PFSK-1 (cell line): ENCODE measurements around the gene TRIM8.

Experiments
- FOXP2 ChIP-seq: optimal IDR thresholded peaks from 2 replicates; pipeline ENCODE3; 2011; ENCODE audit warnings: borderline replicate concordance, control low read depth, inconsistent platforms; ENCODE audit not compliant: insufficient read depth; ENCODE audit errors: extremely low read length, extremely low read depth
- POLR2AphosphoS5 ChIP-seq: IDR thresholded peaks from 2 replicates; pipeline ENCODE4 v1.6.1; 2012; ENCODE audit warnings: low read depth, mild to moderate bottlenecking, control low read depth, low read length, moderate library complexity
- SIN3A ChIP-seq: IDR thresholded peaks from 2 replicates; pipeline ENCODE4 v1.6.1; 2012; ENCODE audit warnings: mild to moderate bottlenecking, low read length, moderate library complexity, borderline replicate concordance; ENCODE audit not compliant: insufficient read depth
- TAF1 ChIP-seq: IDR thresholded peaks from 2 replicates; pipeline ENCODE4 v1.6.1; 2012; ENCODE audit warnings: low read length, control low read depth, borderline replicate concordance; ENCODE audit not compliant: insufficient read depth
- TF ChIP-seq, protein P1 (sequence below), 2 experiments: IDR thresholded peaks; 2 replicates each; pipeline versions ENCODE4 v1.6.1 to v1.8.0; 2011 to 2012; ENCODE audit warnings: low read depth in 2 of 2, low read length in 2 of 2, control low read depth in 1 of 2, inconsistent platforms in 1 of 2, mild to moderate bottlenecking in 1 of 2, moderate library complexity in 1 of 2; ENCODE audit not compliant: insufficient read depth in 1 of 2

TRIM8 gene

DNA sequence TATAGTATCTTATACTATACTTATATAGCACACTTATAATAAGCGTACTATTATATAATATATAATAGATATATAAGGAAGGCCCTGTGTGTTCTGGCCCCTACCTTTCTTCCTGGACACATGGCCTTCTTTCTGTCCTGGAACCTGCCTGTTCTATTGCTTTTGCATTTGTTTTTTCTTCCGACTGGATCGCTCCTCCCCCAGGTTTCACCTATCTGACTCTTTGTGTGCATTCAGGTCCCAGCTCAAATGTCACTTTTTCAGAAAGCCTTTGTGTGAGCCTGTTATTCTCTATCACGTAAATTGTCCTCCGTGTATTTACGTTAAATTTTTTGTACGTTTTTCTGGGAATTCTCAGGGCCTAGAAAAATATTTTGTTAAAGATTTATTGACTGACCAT lies 2.9 kb upstream of the TRIM8 start:
- TF ChIP-seq POLR2AphosphoS5 (no peak), FOXP2 (no peak), TAF1 (no peak), SIN3A (no peak)
- TF ChIP-seq, protein P1, sequence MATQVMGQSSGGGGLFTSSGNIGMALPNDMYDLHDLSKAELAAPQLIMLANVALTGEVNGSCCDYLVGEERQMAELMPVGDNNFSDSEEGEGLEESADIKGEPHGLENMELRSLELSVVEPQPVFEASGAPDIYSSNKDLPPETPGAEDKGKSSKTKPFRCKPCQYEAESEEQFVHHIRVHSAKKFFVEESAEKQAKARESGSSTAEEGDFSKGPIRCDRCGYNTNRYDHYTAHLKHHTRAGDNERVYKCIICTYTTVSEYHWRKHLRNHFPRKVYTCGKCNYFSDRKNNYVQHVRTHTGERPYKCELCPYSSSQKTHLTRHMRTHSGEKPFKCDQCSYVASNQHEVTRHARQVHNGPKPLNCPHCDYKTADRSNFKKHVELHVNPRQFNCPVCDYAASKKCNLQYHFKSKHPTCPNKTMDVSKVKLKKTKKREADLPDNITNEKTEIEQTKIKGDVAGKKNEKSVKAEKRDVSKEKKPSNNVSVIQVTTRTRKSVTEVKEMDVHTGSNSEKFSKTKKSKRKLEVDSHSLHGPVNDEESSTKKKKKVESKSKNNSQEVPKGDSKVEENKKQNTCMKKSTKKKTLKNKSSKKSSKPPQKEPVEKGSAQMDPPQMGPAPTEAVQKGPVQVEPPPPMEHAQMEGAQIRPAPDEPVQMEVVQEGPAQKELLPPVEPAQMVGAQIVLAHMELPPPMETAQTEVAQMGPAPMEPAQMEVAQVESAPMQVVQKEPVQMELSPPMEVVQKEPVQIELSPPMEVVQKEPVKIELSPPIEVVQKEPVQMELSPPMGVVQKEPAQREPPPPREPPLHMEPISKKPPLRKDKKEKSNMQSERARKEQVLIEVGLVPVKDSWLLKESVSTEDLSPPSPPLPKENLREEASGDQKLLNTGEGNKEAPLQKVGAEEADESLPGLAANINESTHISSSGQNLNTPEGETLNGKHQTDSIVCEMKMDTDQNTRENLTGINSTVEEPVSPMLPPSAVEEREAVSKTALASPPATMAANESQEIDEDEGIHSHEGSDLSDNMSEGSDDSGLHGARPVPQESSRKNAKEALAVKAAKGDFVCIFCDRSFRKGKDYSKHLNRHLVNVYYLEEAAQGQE (IDR thresholded peaks at IDR 0.05; ENCODE audit: insufficient read depth in 1 of 2, low read depth in 2 of 2, low read length in 2 of 2), result no peak

- TF ChIP-seq SIN3A (0 out of 2 replicates have a peak, but pooled peaks have one; percentile 7), TAF1 (peak; percentile 19; the same call in 1 of the 2 replicates), FOXP2 (no peak), POLR2AphosphoS5 (peak; percentile 39; the same call in 1 of the 2 replicates)
- TF ChIP-seq, protein P1 (IDR thresholded peaks at IDR 0.05; ENCODE audit: insufficient read depth in 1 of 2, low read depth in 2 of 2, low read length in 2 of 2), result no peak
Observed at GRCh38 chr10:102641880-102642735, 2.2 kb upstream of the TRIM8 start.

DNA sequence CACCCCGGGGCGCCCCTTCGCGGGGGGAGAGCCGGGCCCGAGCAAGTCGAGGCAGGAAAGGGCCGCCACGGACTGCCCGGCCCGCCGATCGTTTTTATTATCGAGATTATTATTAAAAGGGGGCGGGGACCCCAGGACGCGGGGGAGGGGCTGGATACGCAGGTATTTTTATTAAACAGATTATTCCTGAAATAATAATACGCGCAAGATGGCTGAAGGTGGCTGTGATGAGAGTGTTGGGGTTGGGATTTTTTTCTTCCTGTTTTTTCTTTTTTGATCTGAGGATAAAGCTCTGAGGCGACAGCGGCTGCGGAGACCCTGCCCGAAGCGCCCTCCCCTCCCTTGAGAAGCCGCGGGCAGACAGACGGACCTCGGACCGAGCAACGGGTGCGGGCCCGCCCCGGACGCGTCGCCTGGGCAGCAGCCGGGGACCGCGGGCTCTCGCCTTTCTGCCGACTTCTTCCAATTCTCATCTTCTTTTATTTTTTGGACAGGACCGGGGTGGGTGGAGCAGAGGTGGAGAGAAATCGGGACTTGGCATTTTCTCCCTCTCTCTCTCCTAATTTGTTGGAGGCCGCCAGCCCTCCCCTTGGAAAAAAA lies 1.4 kb upstream of the TRIM8 start:
- no peak for TF ChIP-seq TAF1
- 0 out of 2 replicates have a peak, but pooled peaks have one; percentile 28 for TF ChIP-seq SIN3A

DNA sequence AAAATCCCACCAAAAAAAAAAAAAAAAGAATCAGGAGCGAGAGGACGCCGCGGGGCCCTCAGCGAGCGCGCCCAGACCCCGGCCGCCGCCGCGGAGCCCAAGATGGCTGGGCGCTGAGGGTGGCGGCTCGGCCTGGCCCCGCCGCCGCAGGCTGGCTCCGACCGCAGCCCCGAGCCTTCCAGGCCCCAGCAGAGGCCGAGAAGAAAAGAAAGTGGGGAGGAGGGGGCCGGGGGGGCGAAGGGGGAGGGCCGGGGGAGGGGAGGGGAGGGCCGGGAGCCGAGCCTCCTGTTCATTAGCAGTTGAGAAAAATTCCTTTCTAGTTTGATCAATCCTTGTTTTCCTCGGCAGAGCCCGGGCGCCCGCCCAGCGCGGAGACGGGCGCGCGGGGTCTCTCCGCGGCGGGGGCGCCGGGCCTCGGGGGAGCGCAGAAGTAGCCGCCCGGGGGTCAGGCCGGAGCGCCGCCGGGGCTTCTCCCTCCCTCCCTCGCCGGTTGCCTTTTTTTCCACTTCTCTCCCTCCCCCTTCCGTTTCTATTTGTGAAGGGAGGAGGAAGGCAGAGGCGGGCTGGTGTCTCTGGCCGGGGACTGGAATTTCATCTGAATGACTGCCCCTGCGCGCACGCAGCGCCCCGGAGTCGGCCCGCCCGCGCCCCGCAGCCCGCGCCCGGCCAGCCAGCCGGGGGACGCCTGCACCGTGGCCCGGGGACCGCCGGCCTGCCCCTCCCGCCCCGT lies 778 bp upstream of the TRIM8 start:
- TF ChIP-seq TAF1 (peak; percentile 14; the same call in 1 of the 2 replicates), SIN3A (no peak)

GRCh38 chr10:102644646-102645387 lies 538 bp downstream of the TRIM8 start:
- TF ChIP-seq TAF1 (0 out of 2 replicates have a peak, but pooled peaks have one; percentile 22), SIN3A (0 out of 2 replicates have a peak, but pooled peaks have one; percentile 28), FOXP2 (no peak)

GRCh38 chr10:102645388-102645740 lies 1.1 kb downstream of the TRIM8 start:
- TF ChIP-seq POLR2AphosphoS5 (no peak), FOXP2 (no peak), TAF1 (no peak), SIN3A (no peak; the same call in 1 of the 2 replicates)
- TF ChIP-seq, protein P1 (IDR thresholded peaks at IDR 0.05; ENCODE audit: insufficient read depth in 1 of 2, low read depth in 2 of 2, low read length in 2 of 2), result no peak
